GM18520 (cell line): ENCODE results near the gene CAST.
A peak's percentile ranks its signal among the peaks of the same experiment; 100 is the strongest.

Experiments
- ATAC-seq: cut with Tn5 transposase; IDR thresholded peaks from one replicate; pipeline ENCODE4 v1.9.1; 2021; ENCODE audit not compliant: unreplicated experiment

CAST gene

GRCh38 chr5:96706433-96707111, 44.4 kb downstream of the CAST start:
- ATAC-seq: no peak

- no peak for ATAC-seq
Observed at GRCh38 chr5:96708600-96708999, 46.4 kb downstream of the CAST start.

DNA sequence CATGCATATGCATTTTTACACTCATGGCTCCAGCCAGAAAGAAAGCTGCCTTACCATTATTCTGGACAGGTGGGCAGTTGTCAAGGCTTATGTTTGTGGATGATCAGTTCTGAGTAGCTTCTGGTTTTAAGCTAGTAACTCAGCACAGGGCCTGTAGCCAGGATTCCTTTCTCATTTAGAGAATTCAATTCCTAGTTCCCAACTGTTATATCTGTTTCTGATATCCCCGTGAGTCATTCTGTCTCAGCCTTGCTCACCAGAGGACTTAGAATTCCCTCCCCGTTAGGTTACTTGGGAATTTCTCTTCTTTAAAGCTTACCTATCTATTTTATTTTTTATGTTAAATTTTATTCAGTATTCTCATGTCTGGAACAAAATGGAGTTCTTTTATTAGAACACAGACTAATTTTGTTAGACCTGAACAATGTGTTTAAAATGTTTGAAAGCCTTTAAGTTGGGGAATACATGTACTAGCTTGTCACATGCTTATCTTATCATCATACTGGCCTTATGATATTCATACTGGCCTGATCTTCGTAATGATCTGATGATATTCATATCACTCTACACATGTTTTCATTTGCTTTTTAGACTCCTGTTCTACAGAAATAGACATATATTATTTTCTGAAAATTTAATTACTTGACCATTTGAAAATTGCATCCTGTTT, 47.1 kb downstream of the CAST start:
- ATAC-seq: no peak

GRCh38 chr5:96712100-96712746, 50.0 kb downstream of the CAST start:
- no peak for ATAC-seq

DNA sequence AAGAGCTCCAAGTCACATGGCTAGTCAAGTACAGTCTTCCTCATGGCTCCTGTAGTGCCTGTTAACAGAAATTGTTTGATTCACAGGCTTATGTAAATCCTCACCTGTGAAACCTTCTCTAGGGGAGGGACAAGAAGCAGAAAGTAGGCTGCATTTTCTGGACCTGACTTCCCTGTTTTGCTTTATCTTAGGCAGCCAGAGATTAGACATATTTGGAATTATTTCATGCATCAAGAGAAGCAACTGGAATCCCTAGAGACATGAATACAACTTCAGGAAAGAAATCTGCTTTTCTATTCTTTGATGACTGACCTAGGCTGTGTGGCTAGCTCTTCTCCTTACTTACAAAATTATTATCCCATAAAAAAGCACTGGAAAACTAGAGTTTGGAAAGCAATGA, 52.3 kb downstream of the CAST start:
- ATAC-seq: no peak

DNA sequence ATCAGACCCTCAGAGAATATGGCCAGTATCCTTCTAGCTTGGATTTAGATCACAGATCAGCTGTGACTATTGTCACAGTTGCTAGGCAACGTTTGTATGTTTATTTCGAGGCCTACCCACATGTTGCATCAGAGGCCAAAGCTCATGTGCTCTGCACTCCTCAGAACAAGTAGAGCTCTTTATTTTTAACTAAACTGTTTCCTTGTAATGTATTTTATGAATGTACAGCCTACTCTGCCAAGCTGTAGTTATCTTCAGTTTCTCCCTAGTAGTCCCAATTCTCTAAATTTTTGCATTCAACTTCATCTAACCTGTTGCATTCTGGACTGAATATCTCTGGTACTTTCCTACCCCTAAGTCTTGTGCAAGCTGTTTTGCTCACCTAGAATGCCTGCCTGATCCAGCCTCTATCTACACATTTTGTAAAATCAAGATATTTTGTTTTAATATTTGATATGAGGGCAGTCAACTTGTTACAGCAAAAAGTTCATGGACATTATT, 52.8 kb downstream of the CAST start:
- peak; percentile 63 for ATAC-seq

- no peak for ATAC-seq
Observed at GRCh38 chr5:96716007-96716406, 53.8 kb downstream of the CAST start.

DNA sequence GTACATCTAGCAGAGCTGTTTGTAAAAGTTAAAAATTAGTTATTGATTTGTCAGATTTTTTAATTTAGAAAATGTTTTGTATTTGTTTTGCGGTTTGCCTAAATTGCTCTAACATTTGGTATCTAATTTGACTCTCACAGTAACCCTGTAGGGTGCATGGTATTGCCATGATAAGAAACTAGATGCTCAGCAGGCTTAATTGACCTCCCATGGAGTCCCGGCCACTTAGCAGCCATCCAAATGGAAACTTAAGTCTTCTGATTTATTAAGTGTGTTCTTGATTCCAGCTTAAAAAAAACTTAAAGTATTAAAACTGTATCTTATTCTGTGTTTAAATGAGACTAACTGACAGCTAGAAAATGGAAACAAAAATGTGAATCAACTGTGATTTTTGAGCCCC, 54.5 kb downstream of the CAST start:
- ATAC-seq: no peak

GRCh38 chr5:96717874-96718273, 55.7 kb downstream of the CAST start:
- no peak for ATAC-seq

- no peak for ATAC-seq
Observed at GRCh38 chr5:96718635-96719077, 56.5 kb downstream of the CAST start.

DNA sequence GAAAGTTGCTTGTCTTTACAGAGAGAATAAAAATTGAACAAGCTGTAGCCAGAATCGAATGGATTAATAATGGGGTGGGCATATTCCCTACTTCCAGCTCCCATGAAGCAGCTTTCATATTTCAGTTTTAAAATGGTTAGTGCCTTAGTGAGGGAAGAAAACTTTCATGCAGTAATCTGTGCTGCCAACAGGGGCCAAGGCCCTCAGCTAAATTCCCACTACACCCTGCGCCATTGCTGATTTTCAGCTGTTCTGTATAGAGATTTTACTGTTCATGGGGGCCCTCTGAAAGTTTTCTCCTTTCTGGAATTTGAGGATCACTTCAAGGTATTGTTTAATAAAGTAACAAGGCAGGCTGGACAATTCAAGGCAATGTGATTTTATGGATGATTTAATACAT, 58.2 kb downstream of the CAST start:
- no peak for ATAC-seq

DNA sequence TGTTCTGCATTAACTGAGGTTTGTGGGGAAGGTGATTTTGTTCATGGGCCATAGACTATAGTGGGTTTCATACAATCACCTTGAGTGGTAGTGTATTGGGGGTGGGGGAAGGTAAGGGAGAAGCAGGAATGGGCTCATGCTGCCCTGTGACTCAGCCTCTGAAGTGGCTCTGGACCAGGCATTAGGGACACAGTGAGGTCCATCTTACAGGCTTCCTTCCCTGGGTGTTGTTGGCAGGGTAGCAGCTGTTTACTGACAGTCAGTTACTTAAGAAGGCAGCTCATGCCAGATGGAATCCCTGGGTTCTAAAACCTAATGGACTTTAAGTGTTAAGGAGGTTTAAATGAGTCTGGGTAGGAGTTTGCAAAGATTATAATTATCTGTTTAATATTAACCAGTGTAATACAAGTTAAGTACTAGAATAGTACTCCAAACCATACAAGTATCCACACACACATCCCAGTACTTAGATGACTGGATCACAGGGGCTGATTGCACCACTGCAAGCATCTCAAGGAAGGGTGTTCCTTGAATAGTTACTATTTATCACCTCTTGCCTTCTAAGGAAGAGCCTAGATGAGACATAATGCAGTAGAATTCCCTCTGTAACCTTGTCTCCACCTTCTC, 59.3 kb downstream of the CAST start:
- no peak for ATAC-seq

GRCh38 chr5:96725257-96725656, 63.1 kb downstream of the CAST start:
- no peak for ATAC-seq

DNA sequence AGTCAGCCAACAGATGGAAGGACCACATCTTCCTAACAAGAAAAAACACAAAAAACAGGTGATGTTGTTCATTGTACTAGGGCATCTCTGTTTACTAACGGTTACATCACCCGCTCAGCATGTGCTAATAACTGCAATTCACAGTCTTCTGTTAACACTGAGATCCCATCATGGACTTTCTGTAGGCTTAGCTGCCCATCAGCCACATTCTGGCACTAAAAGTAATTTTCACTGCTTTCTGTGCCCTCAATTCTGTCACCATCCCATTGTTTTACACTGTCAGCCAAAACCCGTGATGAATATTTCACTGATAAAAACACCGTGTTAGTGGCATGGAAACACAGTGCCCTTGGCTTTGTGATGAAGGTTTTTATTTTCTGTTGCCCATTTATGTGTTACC, 64.6 kb downstream of the CAST start:
- no peak for ATAC-seq

- ATAC-seq: no peak
Observed at GRCh38 chr5:96729156-96729555, 67.0 kb downstream of the CAST start.

DNA sequence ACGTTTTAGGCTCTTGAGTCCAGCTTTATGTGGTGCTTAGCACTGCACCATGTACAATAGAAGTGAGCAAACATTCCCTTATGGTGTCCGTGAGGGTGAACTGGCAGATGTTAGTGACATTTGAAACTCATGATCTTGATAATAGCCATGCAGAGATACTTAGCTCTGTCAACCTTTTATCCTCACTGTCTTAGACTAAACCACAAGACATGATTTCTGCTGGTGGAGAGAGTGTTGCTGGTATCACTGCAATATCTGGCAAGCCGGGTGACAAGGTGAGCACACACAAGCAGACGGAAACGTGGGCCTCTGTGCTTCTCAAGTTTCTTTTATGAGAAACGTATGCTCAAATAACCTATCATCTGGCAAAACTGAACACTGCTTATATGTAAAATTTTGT, 68.4 kb downstream of the CAST start:
- no peak for ATAC-seq

DNA sequence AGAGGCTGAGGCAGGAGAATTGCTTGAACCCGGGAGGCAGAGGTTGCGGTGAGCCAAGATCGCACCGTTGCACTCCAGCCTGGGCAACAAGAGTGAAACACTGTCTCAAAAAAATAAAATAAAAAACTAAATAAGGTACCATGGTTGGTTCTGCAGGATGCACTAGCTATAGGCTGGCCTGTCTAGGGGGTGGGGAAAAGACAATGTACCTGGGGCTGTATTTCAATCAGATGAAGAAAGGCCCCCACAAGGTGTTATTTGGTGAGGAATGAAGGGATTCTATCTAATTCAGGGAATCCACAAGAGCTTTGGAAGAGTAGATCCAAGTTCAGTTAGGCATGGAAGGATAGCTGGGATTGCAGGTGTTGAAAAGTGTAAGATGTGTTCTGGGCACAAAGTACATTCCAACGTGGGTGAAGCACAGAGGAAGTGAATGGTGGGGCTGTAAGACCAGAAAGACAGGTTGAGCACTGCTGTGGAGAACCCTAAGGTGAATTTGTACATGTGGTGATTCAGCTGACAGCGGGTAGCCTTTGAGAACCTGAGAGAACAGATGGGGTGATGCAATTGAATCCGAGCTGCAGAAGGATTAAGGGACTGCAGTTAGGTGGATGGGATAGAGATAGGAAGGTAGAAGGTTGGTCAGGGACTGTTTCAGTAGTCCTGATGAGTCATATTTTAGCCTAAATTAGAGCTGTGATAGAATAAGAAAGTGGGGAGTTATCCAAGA, 71.8 kb downstream of the CAST start:
- no peak for ATAC-seq

DNA sequence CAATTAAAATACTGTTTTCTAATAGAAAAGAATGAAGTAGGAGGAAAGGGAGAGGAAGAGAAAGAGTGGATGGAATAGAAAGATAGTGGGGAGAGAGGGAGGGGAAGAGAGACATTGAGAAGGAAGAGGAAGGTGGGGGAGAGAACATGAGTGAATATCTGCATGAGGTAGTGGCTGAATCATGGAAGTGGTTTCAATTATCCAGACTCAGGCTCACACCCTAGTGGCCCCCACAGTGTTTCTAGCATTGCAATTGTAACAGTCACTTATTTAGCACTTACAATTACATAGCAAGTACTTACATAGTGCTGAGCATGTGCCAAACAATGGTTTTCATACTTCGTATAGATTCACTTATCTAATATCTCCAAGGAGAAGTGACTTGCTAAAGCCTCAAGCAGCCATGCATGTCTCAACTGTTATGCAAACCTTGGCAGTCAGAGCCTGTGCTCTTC, 72.7 kb downstream of the CAST start:
- no peak for ATAC-seq

DNA sequence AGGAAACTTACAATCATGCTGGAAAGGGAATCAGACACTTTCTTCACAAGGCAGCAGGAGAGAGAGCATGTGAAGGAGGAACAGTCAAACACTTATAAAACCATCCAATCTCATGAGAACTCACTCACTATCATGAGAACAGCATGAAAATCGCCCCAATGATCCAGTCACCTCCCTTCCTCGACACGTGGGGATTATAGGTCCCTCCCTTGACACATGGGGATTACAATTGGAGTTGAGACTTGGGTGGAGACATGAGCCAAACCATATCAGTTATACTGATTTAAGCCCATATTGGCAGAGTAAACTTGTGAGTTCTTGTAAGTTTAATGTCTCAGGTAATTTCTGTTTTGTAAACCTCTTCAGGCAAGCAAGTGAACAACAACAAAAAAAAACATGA, 74.8 kb downstream of the CAST start:
- ATAC-seq: no peak

- ATAC-seq: no peak
Observed at GRCh38 chr5:96741106-96741505, 78.9 kb downstream of the CAST start.

GRCh38 chr5:96741891-96742309, 79.7 kb downstream of the CAST start:
- no peak for ATAC-seq
